Type B pancreatic cell (in vitro differentiated cells): ENCODE results near the gene MOSPD3. TPM values are rescaled to one million over a fixed set of nuclear protein-coding genes. Genes with fewer than 3 reads are reported as not detected.
A peak's percentile ranks its signal among the peaks of the same experiment; 100 is the strongest.
"Not testable (repeated sequence)": the region's sequence is repeated elsewhere in the genome, so short reads cannot be mapped to it uniquely, and the experiment has no call there.

Source experiments
- DNase-seq: peaks from one replicate; pipeline ENCODE4 v3.0.0; 2021; ENCODE audit warnings: mixed read lengths; ENCODE audit not compliant: unreplicated experiment; ENCODE audit errors: extremely low spot score
- H3K27ac Mint-ChIP-seq: 2 replicates; pipeline ENCODE4 v1.8.0; 2021; ENCODE audit warnings: mild to moderate bottlenecking, mixed read lengths
- H3K27me3 Mint-ChIP-seq: 2 replicates; pipeline ENCODE4 v1.8.0; 2021; ENCODE audit warnings: mixed read lengths
- H3K36me3 Mint-ChIP-seq: 2 replicates; pipeline ENCODE4 v1.8.0; 2021; ENCODE audit warnings: mixed read lengths
- H3K4me1 Mint-ChIP-seq: one replicate; pipeline ENCODE4 v1.8.0; 2021; ENCODE audit warnings: mixed read lengths; ENCODE audit not compliant: unreplicated experiment
- H3K4me3 Mint-ChIP-seq: 2 replicates; pipeline ENCODE4 v1.8.0; 2021; ENCODE audit warnings: mild to moderate bottlenecking, mixed read lengths
- H3K9me3 Mint-ChIP-seq: 2 replicates; pipeline ENCODE4 v1.8.0; 2021; ENCODE audit warnings: mixed read lengths
- CTCF ChIP-seq: fragments of 200-600 bp; sonication (generic); conservative IDR thresholded peaks from 2 replicates; pipeline ENCODE4 v1.5.0; 2021; ENCODE audit warnings: antibody characterized with exemption, mild to moderate bottlenecking
- long read RNA-seq: library from polyadenylated mRNA; unstranded; transcript quantifications from one replicate; pipeline ENCODE4 v2.0.0, GENCODE V29; 2020
- total RNA-seq: library from RNA; stranded (reverse); gene quantifications from 2 replicates; pipeline ENCODE4 v1.2.1, GENCODE V29; 2021; ENCODE audit warnings: low replicate concordance

Gene MOSPD3
- 28.3 and 29.0 TPM in 2 replicates for total RNA-seq
- long read RNA-seq, partial matches to known transcripts = 0 of 1 reads
- long read RNA-seq, other reads (novel, unspliced or antisense) = 0 of 1 reads

DNA sequence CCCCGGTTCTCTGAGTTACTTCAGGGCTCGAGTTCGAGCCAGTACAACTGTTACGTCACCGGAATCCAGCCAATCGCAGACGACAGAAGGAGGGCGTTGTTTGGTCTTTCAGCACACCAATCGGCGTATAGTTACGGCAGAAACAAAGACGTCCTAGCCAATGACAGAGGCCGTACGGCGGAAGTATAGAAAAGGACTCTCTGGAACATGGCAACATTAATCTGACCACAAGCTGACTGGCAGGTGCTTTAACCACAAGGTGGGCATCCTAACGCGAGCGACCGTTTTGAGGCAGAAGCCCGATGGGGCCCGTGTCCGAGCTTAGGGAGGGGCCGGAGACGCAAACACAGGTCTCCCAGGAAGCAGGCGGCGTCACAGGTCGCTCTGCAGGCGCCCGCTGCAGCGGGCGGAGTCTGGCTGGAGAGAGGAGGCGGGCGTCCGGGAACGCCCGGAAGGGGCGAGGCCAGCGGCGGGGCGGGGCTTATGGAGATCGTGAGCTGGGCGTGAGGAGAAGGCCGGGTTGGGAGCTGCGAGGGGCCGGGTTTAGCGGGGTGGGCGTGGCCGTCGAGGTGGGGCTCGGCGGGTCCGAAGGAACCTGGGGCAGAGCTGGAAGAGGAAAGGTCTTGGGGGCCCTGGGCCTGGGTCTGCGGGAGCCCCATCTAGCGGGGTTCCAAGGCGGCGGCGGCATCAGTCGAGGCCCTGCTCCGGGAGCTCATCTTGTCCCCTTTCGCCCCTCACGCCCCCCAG is at the start of gene MOSPD3:
TSS of gene MOSPD3 (plus strand) at position 558 of the 747 bp plus-strand sequence. CDS start 252 bp downstream, outside the sequence.
- H3K9me3 Mint-ChIP-seq = no peaks in the 10 kb centered on the region
- no peaks in the 10 kb centered on the region for H3K27me3 Mint-ChIP-seq
- H3K4me3 Mint-ChIP-seq = peak within 1 kb of the TSS; percentile 99
- H3K36me3 Mint-ChIP-seq = peaks cover 4% of the 10 kb centered on the region
- peak; percentile 99 for DNase-seq
- peaks cover 7% of the 10 kb centered on the region for H3K4me1 Mint-ChIP-seq
- no peak for TF ChIP-seq CTCF
- H3K27ac Mint-ChIP-seq = peak within 1 kb of the TSS; percentile 99

DNA sequence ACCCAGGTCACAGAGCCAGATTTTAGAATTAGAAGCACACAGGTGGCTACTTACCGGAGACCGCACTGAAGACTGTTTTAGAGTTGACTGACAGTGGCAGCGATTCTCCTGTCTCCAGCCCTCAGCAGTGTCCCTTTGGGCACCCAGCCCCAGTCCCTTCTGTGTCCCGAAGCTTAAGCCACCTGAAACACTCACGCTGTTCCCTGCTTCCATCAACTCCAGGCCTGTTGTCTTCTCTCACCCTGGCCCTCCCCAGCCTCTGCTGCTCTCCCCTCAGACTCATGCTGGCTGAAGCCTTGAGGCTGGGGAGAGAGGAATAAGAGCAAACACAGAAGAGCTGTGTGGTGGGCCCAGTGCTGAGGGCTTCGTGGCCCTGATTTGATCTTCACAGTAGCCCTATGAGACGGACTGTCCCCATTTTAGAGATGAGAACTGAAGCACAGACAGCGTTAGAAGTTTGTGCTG is 49.2 kb upstream of the MOSPD3 start:
- H3K9me3 Mint-ChIP-seq = no peaks in the 10 kb centered on the region
- no peak for TF ChIP-seq CTCF
- no peak for DNase-seq
- peaks cover 13% of the 10 kb centered on the region for H3K4me1 Mint-ChIP-seq
- H3K4me3 Mint-ChIP-seq = no peak overlapping the region
- H3K27ac Mint-ChIP-seq = no peak overlapping the region
- H3K36me3 Mint-ChIP-seq = no peaks in the 10 kb centered on the region
- H3K27me3 Mint-ChIP-seq = no peaks in the 10 kb centered on the region

GRCh38 chr7:100563809-100564400 is 48.4 kb upstream of the MOSPD3 start:
- peaks cover 18% of the 10 kb centered on the region for H3K4me1 Mint-ChIP-seq
- H3K27ac Mint-ChIP-seq = peak overlapping the region; percentile 58
- H3K9me3 Mint-ChIP-seq = no peaks in the 10 kb centered on the region
- H3K27me3 Mint-ChIP-seq = no peaks in the 10 kb centered on the region
- peak; percentile 93 for TF ChIP-seq CTCF
- peak; percentile 82 for DNase-seq
- no peaks in the 10 kb centered on the region for H3K36me3 Mint-ChIP-seq
- H3K4me3 Mint-ChIP-seq = no peak overlapping the region

DNA sequence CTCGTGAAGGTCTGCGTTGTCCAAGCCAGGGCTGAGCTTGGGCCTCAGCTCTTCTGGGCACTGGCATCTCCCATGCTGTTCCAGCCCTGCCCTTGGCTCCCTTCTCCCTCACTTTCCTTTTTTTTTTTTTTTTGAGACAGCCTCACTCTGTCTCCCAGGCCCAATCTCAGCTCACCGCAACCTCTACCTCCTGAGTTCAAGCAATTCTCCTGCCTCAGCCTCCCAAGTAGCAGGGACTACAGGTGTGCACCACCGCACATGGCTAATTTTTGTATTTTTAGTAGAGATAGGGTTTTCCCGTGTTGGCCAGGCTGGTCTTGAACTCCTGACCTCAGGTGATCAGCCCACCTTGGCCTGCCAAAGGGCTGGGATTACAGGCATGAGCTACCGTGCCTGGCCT is 47.9 kb upstream of the MOSPD3 start:
- not testable (repeated sequence) for H3K9me3 Mint-ChIP-seq, H3K27me3 Mint-ChIP-seq, H3K27ac Mint-ChIP-seq, H3K36me3 Mint-ChIP-seq, DNase-seq, H3K4me3 Mint-ChIP-seq
- peaks cover 23% of the 10 kb centered on the region for H3K4me1 Mint-ChIP-seq

DNA sequence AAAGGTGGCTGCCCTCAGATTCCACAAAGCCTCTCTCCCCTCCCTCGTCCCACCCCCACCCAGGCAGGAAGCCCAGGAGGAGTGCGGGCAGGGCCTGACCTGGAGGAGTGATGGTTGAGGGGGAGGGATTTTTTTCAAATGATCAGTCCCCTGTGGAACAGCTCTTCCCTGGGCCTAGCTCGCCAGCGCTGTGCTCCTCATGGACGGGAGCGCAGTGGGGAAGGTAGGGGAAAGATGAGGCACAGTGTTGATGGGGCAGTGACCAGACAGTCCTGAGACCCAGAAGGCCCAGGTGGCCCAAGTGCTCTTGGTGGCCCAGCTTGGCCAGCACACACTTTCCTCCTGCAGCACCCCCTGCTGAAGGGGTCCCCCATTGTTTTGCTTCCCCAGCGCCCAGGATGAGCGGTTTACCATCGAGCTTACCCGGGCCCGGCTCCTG is 47.2 kb upstream of the MOSPD3 start:
- H3K4me3 Mint-ChIP-seq = no peak overlapping the region
- H3K36me3 Mint-ChIP-seq = no peaks in the 10 kb centered on the region
- peaks cover 25% of the 10 kb centered on the region for H3K4me1 Mint-ChIP-seq
- no peak for DNase-seq
- no peak overlapping the region for H3K27ac Mint-ChIP-seq
- peaks cover 4% of the 10 kb centered on the region for H3K27me3 Mint-ChIP-seq
- TF ChIP-seq CTCF = no peak
- no peaks in the 10 kb centered on the region for H3K9me3 Mint-ChIP-seq

GRCh38 chr7:100566018-100566531 is 46.3 kb upstream of the MOSPD3 start:
- H3K9me3 Mint-ChIP-seq = no peaks in the 10 kb centered on the region
- no peak for DNase-seq
- no peak for TF ChIP-seq CTCF
- H3K27me3 Mint-ChIP-seq = peaks cover 4% of the 10 kb centered on the region
- H3K36me3 Mint-ChIP-seq = no peaks in the 10 kb centered on the region
- no peak overlapping the region for H3K27ac Mint-ChIP-seq
- H3K4me1 Mint-ChIP-seq = peaks cover 25% of the 10 kb centered on the region
- H3K4me3 Mint-ChIP-seq = no peak overlapping the region
